HG02870 (cell line): ENCODE results near the gene COL23A1.

Source experiments
- ATAC-seq: cut with Tn5 transposase; IDR thresholded peaks from one replicate; pipeline ENCODE4 v1.9.1; 2021; ENCODE audit warnings: mild to moderate bottlenecking, moderate library complexity; ENCODE audit not compliant: unreplicated experiment

Gene COL23A1

DNA sequence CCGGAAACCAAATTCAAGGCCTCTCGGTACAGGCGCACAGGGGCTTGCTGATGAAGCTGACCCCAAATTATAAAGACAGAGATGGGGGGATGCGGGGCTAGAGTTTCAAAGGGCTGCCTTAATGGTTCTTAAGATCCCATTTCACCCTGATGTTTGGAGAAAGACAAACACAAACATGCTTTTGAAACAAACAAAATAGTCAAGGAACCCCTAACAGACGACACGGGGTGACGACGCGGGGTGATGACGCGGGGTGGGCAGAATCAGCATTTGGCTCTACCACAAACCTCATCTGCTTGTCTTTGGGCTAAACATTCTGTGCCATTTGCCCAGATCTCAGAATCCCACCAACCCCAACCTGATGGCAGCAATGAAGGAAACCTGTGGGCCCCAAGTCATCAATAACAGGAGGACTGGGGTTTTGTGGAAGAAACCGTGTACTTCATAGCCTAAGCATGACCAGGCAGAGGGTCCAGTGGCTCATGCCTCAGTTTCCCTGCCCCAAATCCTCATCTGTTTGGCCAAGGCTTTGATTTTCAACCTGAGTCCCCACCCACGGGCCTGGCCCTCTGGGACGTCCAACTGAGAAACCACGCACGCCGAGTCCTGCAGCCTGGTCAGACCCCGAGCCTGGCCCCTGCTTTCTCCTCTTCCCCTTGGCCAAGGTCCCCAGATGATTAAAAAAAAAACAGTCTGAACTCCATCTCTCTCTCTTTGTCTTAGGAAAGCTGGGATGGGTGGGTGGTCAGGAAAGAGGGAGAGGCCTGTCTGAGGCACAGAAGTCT lies 148.5 kb downstream of the COL23A1 start:
- no peak for ATAC-seq

DNA sequence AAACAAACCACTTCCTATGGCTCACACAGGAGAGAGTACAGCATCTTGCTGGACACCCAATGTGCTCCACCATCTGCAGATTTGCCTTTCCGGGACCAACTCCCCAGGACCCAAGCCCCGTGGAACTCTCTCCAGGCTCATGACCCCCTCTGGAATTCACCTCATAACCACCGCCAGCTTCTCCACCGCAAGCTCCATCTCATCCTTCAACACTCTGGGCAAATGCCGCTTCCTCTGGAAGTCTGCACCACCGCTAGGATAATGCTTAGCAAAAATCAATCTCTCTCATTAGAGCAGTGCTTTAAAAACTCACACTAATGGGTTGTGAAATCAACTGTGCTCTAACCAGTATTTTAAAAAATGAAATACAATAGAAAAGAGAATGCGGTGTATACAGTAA lies 150.0 kb downstream of the COL23A1 start:
- ATAC-seq = no peak

DNA sequence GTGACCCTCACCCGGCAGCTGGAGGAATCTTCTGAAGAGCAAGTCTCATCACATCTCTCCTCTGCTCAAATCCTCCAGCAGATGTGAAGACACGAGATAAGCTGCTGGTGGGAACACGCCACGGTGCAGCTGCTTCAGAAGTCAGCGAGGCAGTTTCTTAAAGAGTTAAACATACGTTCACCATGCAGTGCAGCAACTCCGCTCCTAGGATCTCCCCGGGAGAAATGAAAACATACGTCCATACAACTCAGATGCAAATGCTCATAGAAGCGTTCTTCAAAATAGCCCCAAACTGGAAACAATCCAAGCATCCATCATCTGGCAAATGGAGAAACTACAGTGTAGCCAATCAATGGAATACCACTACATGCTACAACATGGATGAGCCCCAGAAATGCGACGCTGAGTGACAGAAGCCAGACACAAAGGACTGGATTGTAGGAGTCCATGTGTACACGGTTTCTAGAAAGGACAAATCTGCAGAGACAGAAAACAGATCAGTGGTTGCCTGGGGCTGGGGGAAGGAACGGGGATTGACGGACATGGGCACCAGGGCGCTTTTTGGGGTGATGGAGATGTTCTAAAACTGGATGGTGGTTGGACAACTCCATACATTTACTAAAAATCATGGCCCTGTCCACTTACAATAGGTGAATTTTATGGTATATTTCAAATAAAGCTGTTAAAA lies 150.6 kb downstream of the COL23A1 start:
- no peak for ATAC-seq

DNA sequence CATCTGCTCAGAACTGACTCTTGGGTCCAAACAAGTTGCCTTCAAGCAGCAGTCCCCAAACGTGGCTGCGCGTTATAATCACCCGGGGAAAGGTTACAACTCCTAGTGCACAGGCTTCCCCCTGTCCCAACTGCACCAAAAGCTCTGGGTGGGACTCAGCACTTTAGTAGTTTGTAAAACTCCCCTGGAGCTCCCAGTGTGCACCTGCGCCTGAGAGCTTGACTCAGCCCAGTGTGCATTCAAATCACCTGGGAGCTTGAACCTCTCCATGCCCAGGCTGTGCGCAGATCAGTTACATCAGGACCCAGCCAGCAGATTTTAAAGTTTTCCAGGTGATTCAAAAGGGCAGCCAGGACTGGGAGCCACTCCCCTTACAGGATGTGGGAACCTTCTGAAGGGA lies 151.4 kb downstream of the COL23A1 start:
- ATAC-seq = no peak

DNA sequence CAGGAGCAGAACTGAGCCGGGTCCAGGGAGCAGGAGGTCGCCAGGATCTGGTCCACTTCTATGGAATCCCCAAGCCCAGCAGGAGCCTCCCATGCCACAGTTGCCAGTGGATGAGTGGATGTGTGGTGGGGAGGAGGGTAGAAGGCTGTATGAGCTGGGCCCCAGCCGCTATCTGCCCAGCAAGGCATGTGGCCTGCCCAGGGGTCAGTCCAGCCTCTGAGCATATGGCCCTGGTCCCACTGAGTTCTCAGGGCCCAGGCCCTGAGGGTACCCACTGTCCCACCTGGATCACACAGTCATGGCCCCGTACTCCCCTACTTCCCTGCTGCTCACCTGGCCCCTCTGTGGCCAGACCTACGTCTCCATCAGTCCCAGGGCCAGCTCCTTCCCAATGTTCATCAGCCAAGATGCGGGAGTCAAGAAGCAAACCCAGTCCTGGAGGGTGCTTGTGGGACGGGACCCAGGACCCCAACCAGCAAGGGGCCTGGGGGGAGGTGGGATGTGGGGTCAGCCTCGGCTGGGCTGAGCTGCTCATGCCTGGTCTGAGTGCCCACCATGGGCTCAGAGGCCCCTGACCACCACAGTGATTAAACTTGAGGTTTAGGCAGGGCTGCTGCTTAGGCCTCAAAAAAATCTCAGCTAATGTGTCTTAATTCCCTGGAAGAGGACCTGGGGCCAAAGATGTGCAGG lies 152.7 kb downstream of the COL23A1 start:
- no peak for ATAC-seq

DNA sequence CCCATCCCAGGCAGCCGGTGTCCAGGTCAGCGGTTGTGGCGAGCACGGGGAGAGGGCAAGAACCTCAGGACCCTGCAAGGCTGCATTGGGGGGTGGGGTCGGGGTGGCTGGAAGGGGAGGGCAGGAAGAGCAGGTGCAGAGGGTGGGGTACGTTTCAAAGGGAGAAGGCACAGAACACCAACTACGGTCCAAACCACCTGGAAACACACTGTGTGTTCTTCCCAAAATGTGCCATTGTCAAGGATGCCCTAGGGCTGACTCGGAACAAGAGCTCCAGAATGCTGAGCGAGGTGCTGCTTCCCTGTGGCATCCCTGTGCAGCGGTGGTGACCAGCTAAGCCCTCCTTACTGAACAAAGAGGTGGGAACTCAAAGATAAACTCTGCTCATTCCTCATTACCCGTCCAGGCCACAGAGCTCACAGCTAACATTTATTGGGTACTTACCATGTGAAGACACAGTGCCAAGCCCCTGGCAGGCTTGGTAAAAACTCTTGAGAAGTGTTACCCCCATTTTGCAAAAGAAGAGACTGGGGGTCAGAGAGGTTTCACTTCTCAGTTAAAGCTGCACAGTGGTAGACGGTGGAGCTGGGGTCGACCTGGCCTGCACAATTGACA lies 153.8 kb downstream of the COL23A1 start:
- no peak for ATAC-seq

DNA sequence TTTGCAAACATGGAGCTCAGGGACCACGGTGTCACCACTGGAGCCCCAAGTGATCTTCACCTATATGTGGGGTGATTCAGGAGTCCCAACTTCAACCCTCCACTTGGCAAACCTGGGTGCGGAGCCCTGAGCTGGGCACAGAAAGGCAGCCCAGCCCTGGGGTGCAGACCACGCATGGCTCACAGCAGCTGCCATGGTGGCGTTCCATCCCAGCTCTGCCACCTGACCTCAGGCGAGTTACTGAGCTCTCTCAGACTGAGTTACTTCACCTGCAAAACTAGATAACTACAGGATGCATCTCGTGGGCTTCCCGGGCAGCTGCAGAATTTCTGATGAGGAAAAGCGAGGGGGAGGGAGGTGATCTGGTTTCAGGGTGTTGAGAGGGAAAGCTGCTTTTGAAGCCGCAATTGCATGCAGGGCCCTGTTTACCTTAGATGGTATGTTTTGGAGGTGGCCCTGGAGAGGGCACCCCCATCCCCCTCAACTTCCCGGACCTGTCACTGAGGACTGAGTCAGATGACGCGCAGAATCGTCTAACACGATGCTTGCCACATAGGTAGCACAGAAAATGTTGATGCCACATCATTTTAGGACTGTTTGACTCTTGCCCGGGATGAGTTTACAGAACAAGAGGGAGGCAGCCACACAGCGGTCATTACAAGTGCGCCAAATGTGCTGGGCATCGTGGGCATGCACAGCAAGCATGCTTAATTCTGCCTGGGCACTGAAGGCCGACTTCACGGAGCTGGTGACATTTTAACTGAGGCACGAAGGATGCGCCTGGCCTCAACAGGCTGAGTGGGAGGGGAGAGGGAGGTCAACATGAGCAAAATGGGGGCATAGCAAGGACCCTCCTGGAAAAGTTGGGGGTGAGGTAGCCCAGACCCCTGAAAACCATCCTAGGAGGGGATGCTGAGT lies 154.6 kb downstream of the COL23A1 start:
- ATAC-seq = no peak

DNA sequence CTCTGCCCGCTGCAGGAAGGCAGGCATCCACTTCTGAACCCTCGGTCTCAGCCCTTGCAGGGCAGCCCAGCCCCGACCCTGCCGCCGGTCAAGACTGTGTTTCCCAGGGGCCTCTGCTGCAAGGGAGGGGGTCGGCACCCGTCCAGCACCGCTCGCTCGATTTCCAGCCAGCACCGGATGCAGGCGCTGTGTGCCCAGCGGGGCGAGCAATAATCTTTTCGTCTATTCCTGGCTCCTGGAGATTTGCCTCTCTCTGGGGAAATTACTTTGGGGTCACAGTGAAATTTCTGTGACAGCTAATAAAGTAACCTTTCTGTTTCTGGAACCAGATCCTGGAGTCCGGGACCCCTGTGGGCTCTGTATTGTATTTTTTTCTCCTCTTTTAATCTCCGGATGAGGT lies 155.3 kb downstream of the COL23A1 start:
- no peak for ATAC-seq

DNA sequence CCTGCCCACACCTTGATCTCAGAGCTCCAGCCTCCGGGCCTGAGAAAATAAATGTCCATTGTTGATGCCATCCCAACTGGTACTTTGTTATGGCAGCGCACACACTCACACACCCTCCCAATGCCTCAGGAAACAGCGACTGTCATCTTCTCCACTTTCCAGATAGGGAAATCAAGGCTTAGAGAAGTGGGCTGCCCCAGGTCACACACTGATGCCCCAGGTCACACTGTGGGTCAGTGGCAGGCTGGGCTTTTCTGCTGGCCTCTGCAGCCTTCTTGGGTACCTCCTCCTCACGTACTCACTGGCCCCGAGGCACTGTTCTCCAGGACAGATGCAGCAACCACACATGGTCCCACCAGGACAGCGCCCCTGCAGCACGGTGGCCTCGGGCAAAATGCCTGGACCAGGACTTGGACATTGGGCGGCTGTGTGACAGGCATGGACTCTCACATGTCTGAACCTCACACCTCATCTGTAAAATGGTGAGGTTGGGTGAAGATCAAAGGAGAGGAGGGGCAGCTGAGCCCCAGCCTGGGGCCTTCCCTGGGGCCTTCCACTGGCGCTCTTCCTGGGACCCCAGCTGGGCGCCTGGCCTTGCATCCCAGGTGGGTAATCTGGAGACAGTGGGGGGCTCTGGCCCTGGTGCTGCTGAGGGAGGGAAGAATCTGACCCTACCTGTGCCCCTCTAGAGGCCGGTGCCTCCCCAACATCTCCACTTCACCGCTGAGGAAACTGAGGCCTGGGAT lies 156.0 kb downstream of the COL23A1 start:
- ATAC-seq = no peak

DNA sequence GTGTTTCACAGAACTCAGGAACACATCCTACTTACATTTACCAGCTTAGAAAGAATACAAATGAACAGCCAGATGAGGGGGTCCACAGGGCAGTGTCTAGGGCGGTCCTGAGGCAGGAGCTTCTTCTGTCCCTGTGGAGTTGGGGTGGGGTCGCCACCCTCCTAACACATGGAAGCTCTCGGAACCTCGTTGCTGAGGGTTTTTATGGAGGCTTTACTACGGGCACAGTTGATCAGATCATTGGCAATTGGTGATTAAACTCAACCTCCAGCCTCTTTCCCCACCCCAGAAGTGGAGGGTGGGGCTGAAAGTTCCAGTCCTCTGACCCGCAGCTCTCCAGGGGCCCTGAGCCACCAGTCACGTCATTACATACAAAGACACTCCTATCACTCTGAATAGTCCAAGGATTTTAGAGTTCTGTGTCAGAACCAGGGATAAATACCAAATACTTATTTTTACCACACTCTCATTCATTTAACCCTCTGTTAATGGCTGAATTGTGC lies 156.9 kb downstream of the COL23A1 start:
- no peak for ATAC-seq

DNA sequence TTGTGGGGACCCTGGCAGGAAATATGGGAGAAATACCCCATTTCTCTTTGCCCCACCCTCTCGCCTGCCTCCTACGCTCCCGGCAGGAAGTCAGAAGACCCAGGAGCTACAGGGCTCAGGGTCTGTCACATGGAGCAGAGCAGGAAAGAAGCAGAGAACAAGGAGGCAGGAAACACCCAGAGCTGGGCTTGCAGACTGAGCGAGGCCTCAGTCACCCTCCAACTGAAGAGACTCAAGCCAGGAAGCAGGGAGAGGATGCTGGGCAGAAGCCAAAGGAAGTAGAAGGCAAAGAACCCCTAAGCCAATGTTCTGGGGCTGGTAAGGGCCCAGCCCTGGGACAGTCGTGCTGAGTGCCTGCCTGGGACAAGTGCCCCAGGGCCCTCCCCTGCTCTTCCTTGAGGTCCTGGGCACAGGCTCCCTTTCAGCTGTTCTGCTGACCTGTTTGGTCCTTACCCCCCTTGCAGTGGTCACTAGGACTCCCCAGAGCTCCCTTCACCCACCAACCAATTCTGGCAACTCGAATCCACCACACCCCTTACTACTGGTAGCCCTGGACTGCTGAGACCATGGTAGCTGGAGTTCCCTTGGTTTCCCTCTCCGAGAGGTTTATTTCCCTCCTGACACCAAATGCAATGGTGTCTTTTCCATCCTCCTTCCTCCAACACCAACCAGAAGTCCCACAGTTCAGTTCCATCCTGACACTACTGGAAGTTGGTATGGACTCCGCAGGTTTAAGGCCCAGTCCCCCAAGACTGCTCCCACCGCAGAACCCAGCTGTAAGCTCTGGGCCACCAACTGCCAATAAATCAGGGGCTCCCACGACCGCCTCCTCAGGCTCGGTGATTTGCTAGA lies 157.5 kb downstream of the COL23A1 start:
- no peak for ATAC-seq

DNA sequence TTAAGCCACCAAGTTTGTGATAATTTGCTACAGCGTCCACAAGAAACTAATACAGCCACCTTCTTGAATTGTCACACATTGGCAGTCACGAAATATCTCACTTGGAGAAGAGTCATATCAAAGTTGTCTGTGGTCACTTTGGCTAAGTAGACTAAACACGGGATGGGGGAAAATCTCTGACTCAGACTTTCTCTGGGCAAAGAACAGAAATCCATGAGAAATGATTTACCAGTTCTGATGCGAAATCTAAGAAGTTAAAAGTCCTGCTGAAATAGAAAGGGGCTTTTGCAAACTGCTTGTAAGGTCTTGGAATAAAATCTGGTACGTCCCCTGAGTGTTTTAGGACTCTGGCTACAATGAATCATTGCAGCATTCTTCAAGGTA lies 158.4 kb downstream of the COL23A1 start:
- ATAC-seq = no peak

DNA sequence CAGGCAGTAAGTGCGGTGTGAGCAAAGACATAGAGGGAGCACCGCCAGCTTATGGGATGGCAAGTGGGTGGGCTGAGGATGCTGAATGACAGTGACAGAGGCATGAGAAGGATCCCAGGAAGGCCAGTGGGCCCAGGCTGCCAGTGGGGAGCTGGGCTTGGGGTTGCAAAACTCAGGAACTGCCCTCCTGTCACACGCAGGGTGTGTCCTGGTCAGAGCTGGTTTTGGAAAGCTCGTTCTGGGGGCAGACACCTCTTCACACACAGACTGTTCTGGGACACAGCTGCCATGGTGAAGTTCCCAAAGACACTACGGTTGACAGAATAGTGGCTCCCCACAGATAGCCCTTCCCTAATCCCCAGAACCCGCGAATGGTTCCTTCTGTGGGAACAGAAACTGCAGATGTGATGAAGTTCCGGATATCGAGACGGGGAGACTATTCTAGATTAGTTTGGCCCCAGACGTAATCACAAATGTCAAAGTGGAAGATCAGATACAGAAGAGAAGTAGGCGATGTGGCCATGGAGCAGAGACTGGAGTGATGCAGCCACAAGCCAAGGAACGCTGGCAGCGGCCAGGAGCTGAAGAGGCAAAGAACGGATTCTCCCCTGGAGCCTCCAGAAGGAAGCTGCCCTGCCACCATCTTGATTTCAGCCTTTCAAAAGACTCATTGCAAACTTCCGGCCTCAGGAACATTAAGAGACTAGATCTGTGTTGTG lies 159.0 kb downstream of the COL23A1 start:
- ATAC-seq = no peak

DNA sequence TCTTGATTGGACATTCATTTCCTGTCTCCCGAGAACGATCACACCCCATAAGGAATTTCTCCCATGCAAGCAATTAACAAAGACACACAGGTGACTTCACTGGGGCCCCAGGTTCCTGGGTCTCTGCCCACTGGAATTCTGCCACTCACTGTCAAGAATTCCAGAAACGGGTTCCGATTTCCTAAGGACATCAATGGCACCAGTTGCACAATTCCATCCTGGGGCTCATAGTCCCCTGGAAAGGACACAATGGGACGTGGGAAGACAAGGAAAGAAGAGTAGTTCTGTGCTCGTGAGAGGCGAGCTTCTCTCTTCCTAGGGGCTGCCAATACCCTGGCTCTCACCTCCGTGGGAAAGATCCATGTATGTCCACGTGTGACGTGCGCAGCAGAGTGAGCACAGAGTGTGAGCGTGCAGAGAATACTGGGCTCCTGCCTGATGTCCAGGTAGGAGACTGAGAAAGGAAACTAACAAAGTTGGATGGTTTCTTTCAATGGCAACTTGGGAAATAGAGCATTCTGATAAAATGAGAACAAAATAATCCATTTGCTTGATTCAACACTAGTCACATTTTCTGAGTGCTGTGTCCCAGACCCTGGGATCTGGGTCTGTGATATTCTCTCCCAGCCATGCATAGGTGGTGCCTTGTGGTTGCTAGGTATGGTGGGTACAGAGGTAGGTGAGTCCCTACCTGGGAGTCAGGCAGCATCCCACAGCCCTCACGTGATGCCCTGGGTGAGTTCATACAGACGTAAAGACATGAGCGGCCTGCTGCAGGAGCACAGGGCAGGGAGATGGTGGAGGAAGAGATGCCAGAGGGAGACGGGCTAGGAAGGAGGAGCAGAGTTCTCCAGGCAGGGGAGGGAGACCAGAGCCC lies 159.8 kb downstream of the COL23A1 start:
- no peak for ATAC-seq

DNA sequence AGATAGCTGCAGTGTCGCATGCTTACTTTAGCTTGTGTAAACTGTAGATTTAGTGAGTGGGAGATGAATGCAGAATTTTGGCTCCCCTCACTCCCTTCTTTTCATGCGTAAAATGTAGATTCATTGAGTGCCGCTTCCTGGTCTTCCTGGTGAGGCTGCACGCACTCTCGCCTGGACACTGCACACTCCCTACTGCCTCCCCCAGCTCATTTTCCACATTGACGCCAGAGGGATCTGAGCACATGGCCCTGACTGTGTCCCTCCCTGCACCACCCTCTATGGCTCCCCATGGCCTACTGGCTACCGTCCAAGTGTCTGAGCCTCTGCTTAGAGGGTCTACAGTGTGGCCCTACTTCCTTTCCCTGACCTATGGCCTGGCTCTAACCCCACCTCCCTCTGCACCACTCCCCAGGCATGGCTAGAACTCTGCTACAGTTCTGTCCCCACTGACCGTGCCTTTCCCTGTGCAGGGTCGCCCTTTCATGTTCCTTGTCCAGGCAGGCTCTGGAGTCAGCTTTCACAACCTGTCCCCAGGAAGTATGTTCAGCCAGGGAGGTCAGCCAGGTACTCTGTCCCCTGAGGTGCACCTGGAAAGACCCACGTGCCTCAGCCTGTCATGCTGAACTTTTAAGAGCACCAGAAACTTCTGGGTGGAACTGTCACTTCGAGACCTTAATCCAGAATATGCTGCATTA lies 160.6 kb downstream of the COL23A1 start:
- no peak for ATAC-seq

DNA sequence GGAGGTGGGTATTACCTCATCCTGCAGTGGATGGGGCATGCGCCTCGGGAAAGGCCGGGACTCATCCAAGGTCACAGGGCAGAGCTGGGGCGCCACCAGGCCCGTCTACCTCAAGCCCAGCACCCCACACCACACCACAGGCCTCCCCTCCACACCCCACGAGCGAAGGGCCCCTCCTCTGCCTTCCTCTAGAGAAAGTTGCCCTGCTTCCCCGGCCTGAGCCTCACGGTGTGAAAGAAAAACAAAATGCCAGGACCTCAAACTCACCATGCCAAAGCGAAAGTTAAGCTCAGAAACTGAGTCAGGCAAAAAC lies 161.1 kb downstream of the COL23A1 start:
- ATAC-seq = no peak
